Measurements from ENCODE around the gene TMEM72.

The TMEM72 gene

GRCh38 chr10:44962870-44963738, 52.0 kb downstream of the TMEM72 start:
- Histone ChIP-seq H3K9me3 (ENCODE audit: control insufficient read depth, low read length) (no peaks in the 10 kb centered on the region), H3K4me1 (peaks cover 46% of the 10 kb centered on the region), H3K79me2 (peaks cover 35% of the 10 kb centered on the region), H2AFZ (peak overlapping the region; percentile 76), H3K9ac (no peak overlapping the region), H3K4me2 (ENCODE audit: low read length) (no peak overlapping the region), H3K36me3 (ENCODE audit: control insufficient read depth, insufficient read depth, low read length) (no peaks in the 10 kb centered on the region), H3K27me3 (ENCODE audit: control insufficient read depth, insufficient read depth, low read length) (no peaks in the 10 kb centered on the region), H3K4me3 (ENCODE audit: low read depth, low read length) (no peak overlapping the region), H3K27ac (peak overlapping the region; percentile 74)
- TF ChIP-seq CTCF (IDR thresholded peaks at IDR 0.05): peak; percentile 23

GRCh38 chr10:44963772-44964633, 52.9 kb downstream of the TMEM72 start:
- Histone ChIP-seq H3K27ac (peak overlapping the region; percentile 74), H2AFZ (peak overlapping the region; percentile 76), H3K36me3 (ENCODE audit: control insufficient read depth, insufficient read depth, low read length) (no peaks in the 10 kb centered on the region), H3K9me3 (ENCODE audit: control insufficient read depth, low read length) (no peaks in the 10 kb centered on the region), H3K27me3 (ENCODE audit: control insufficient read depth, insufficient read depth, low read length) (no peaks in the 10 kb centered on the region), H3K9ac (no peak overlapping the region), H3K4me2 (ENCODE audit: low read length) (peak overlapping the region; percentile 37), H3K4me1 (peaks cover 38% of the 10 kb centered on the region), H3K4me3 (ENCODE audit: low read depth, low read length) (no peak overlapping the region), H3K79me2 (peaks cover 42% of the 10 kb centered on the region)
- no peak for TF ChIP-seq CTCF (IDR thresholded peaks at IDR 0.05)

GRCh38 chr10:44965104-44965503, 54.0 kb downstream of the TMEM72 start:
- H3K27me3 ChIP-seq (ENCODE audit: control insufficient read depth, insufficient read depth, low read length): no peaks in the 10 kb centered on the region
- H3K9me3 ChIP-seq (ENCODE audit: control insufficient read depth, low read length): no peaks in the 10 kb centered on the region
- H3K9ac ChIP-seq: no peak overlapping the region
- no peaks in the 10 kb centered on the region for H3K36me3 ChIP-seq (ENCODE audit: control insufficient read depth, insufficient read depth, low read length)
- TF ChIP-seq CTCF (IDR thresholded peaks at IDR 0.05): no peak
- H3K4me2 ChIP-seq (ENCODE audit: low read length): no peak overlapping the region
- H2AFZ ChIP-seq: no peak overlapping the region
- peaks cover 42% of the 10 kb centered on the region for H3K79me2 ChIP-seq
- no peak overlapping the region for H3K4me3 ChIP-seq (ENCODE audit: low read depth, low read length)
- H3K27ac ChIP-seq: no peak overlapping the region
- H3K4me1 ChIP-seq: peaks cover 35% of the 10 kb centered on the region

GRCh38 chr10:44965651-44966097, 54.5 kb downstream of the TMEM72 start:
- Histone ChIP-seq H3K4me2 (ENCODE audit: low read length) (no peak overlapping the region), H3K27ac (no peak overlapping the region), H3K36me3 (ENCODE audit: control insufficient read depth, insufficient read depth, low read length) (no peaks in the 10 kb centered on the region), H3K4me3 (ENCODE audit: low read depth, low read length) (no peak overlapping the region), H3K9me3 (ENCODE audit: control insufficient read depth, low read length) (no peaks in the 10 kb centered on the region), H3K79me2 (peaks cover 38% of the 10 kb centered on the region), H3K9ac (no peak overlapping the region), H3K4me1 (peaks cover 30% of the 10 kb centered on the region), H3K27me3 (ENCODE audit: control insufficient read depth, insufficient read depth, low read length) (no peaks in the 10 kb centered on the region), H2AFZ (no peak overlapping the region)
- no peak for TF ChIP-seq CTCF (IDR thresholded peaks at IDR 0.05)
